Ecto neural progenitor cell (in vitro differentiated cells): ENCODE results near the gene KCNK6.
"Not testable (repeated sequence)": the region's sequence is repeated elsewhere in the genome, so short reads cannot be mapped to it uniquely, and the experiment has no call there.

ENCODE experiments used
- DNase-seq: peaks from one replicate; pipeline ENCODE4 v3.0.0-alpha.2; 2018; ENCODE audit warnings: low spot score

Gene KCNK6

GRCh38 chr19:38324431-38324830 lies 4.8 kb downstream of the KCNK6 start:
- DNase-seq: no peak

DNA sequence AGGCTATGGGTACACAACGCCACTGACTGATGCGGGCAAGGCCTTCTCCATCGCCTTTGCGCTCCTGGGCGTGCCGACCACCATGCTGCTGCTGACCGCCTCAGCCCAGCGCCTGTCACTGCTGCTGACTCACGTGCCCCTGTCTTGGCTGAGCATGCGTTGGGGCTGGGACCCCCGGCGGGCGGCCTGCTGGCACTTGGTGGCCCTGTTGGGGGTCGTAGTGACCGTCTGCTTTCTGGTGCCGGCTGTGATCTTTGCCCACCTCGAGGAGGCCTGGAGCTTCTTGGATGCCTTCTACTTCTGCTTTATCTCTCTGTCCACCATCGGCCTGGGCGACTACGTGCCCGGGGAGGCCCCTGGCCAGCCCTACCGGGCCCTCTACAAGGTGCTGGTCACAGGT lies 6.9 kb downstream of the KCNK6 start:
- DNase-seq: no peak

DNA sequence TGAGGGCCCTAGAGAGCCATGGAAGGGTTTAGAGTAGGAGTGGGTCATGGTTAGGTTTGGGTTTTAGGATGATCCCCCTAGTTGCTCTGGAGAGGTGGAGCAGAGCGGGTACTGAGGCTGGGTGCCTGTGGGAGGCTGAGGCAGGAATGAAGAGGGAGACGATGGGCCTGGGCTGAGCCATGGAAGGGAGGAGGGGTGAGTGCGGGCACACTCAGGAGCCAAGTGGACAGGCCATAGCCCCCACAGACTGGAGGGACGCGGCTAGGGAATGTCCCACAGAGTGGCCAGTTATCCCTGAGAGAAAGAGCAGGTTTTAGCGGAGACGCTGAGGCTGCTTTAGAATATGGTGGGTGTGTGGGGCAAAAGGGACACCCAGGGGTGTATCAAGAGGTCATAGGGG lies 10.0 kb downstream of the KCNK6 start:
- DNase-seq: no peak

- no peak for DNase-seq
These were observed 12.1 kb downstream of the KCNK6 start for GRCh38 chr19:38331728-38332127.

GRCh38 chr19:38333245-38333644 lies 13.6 kb downstream of the KCNK6 start:
- no peak for DNase-seq

- peak; percentile 93 for DNase-seq
These were observed 16.4 kb downstream of the KCNK6 start for GRCh38 chr19:38335949-38336637.

DNA sequence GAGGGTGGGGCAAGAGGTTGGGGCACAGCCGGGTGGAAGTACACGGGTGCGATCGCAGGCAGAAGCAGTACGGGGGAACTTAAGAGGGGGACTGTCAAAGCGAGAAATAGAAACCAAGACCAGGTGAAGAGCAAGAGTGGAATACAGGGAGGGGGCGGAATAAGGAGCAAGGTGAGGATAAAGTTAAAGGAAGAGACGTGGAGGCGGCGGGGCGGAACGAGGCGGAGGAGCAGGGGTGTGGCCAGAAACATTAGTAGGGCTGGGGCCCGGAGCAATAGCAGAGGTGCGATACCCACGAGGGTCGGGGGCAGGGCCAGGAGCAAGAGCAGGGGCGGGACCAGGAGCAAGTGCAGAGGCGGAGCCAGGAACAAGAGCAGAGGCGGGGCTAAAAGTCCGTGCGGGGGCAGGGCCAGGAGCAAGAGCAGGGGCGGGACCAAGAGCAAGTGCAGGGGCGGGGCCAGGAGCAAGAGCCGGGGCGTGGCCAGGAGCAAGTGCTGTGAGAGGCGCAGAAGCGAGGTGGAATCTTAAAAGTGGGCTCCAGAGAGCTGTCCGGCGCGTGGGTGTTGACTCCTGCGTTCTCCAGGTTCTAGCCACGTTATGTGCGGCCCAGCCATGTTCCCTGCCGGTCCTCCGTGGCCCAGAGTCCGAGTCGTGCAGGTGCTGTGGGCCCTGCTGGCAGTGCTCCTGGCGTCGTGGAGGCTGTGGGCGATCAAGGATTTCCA lies 17.2 kb downstream of the KCNK6 start:
- peak; percentile 97 for DNase-seq

GRCh38 chr19:38337360-38337653 lies 17.7 kb downstream of the KCNK6 start:
- no peak for DNase-seq

- DNase-seq: not testable (repeated sequence)
These were observed 19.4 kb downstream of the KCNK6 start for GRCh38 chr19:38339011-38339410.

GRCh38 chr19:38340927-38341326 lies 21.3 kb downstream of the KCNK6 start:
- DNase-seq: no peak

GRCh38 chr19:38346837-38347236 lies 27.2 kb downstream of the KCNK6 start:
- DNase-seq: no peak

- no peak for DNase-seq
These were observed 31.2 kb downstream of the KCNK6 start for GRCh38 chr19:38350883-38351282.

DNA sequence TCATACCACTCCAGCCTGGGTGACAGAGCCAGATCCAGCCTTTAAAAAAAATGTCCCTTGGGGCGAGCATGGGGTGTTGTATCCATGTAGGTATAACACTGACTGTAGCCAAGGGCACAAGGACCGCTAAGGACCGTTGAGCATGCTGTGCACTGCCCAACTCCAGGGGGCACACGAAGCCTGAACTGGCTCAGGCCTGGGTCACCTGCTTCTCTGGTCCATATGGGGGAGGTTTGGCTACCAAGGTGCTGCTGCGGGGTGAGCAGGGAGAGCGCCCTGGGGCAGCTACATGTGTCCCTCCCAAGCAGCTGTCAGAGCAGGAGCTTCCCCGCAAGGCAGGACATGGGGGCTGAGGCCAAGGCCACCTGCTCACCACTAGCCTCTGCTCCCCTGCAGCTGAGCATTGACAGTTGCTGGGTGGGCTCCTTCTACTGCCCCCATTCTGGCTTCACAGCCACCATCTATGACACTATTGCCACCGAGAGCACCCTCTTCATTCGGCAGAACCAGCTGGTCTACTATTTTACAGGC lies 32.3 kb downstream of the KCNK6 start:
- DNase-seq: no peak

- DNase-seq: no peak
These were observed 33.0 kb downstream of the KCNK6 start for GRCh38 chr19:38352611-38353010.

DNA sequence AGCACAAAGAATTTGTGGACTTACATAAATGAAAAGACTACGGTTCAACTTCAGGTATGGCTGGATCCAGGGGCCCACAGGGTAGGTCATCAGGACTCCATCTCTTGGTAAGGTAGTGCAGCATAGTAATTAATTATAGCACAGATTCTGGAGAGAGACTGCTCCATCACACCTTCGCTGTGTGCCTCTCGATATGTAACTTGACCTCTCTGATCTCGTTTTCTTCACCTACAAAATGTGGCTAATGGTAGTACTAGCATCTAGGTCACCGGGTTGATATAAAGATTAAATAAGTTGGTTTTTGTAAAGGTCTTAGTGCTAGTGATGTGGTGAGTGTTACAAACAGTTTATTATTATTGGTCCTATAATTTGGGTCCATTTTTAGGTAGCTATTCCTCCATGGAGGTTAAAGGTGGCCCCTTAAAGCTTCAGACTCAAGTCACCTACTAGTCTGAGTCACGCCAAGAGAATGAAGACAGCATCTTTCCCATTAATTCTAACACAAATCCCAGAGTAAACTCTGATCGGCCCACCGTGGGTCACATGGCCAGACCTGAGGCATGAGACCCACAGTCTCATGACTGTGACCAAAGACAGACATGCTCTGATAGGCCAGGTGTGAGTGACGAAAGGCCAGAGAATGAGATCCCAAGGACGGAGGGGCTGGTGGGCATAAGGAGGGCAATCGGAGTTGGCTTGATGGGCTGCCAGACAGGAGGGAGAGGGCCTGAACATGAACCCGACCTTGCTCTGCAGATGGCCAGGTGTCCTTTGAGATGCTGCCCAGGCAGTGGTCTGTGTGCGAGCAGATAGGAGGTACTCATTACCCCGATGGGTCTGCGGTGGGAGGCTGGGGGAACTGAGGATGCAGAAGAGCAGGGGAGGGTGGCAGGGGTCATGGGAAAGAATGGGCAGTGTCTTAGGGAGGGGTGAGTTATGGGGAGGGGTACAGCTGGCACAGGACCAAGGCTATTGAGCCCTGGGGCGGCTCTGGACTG lies 36.4 kb downstream of the KCNK6 start:
- no peak for DNase-seq

- no peak for DNase-seq
These were observed 38.4 kb downstream of the KCNK6 start for GRCh38 chr19:38358071-38358470.

GRCh38 chr19:38359242-38360021 lies 39.8 kb downstream of the KCNK6 start:
- DNase-seq: no peak

- no peak for DNase-seq
These were observed 40.7 kb downstream of the KCNK6 start for GRCh38 chr19:38360351-38360750.

GRCh38 chr19:38360839-38361631 lies 41.4 kb downstream of the KCNK6 start:
- no peak for DNase-seq

DNA sequence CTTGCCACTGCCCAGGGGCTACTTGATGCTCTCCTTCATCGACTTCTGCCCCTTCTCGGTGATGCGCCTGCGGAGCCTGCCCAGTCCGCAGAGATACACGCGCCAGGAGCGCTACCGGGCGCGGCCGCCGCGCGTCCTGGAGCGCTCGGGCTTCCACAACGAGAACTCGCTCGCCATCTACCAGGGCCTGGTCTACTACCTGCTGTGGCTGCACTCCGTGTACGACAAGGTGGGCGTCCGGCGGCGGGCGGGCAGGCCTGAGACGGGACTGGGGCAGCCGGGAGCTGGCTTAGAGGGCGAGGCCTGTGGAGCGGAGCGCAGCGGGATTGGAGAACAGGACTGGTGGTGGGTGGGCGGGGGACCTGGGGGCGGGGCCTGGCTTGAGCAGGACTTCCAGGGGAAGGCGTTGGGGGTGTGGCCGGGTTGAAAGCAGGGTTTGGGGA lies 42.0 kb downstream of the KCNK6 start:
- peak; percentile 93 for DNase-seq
